Astrocyte of the spinal cord (primary cell): ENCODE results near the gene PRPH2.

ENCODE experiments used
- DNase-seq: peaks from one replicate; pipeline ENCODE4 v3.0.0; 2011; ENCODE audit warnings: low read depth, low spot score
- H3K4me3 ChIP-seq: 2 replicates; pipeline ENCODE4 v1.5.1; 2011; ENCODE audit warnings: low read depth, mild to moderate bottlenecking, low read length, moderate library complexity
- in situ Hi-C: cut with HindIII; loops from 2 replicates; pipeline ENCODE4 v1.10.0; 2017; ENCODE audit warnings: low sequenced_read_pairs
- TF ChIP-seq, protein P1 (sequence below): IDR thresholded peaks from 2 replicates; pipeline ENCODE4 v1.5.1; 2012; ENCODE audit warnings: low read depth, mild to moderate bottlenecking, low read length, inconsistent platforms

Gene PRPH2, protein sequence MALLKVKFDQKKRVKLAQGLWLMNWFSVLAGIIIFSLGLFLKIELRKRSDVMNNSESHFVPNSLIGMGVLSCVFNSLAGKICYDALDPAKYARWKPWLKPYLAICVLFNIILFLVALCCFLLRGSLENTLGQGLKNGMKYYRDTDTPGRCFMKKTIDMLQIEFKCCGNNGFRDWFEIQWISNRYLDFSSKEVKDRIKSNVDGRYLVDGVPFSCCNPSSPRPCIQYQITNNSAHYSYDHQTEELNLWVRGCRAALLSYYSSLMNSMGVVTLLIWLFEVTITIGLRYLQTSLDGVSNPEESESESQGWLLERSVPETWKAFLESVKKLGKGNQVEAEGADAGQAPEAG

DNA sequence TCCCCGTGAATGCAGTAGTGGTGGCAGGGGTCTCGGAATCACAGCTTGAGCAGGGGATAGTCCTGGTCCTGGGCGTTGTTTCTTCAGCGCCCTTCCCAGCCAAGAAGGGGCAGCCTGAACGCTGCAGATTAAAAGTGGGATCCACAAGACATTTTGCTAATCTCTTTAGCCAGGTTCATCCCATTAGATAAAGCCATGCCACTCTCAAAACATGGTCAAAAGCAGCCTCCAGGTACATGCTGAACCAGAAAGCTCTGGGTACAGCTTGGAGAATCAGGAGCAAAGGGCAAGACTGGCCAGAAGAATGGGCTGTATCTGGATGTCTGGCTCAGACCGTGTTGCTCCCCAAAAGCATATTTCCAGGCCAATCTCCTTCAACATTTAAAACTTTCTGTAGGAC lies at the start of gene PRPH2:
TSS of gene PRPH2 (minus strand) at position 101 of the 400 bp plus-strand sequence. CDS start 263 bp downstream, outside the sequence.
- no peak for DNase-seq
- TF ChIP-seq, protein P1, sequence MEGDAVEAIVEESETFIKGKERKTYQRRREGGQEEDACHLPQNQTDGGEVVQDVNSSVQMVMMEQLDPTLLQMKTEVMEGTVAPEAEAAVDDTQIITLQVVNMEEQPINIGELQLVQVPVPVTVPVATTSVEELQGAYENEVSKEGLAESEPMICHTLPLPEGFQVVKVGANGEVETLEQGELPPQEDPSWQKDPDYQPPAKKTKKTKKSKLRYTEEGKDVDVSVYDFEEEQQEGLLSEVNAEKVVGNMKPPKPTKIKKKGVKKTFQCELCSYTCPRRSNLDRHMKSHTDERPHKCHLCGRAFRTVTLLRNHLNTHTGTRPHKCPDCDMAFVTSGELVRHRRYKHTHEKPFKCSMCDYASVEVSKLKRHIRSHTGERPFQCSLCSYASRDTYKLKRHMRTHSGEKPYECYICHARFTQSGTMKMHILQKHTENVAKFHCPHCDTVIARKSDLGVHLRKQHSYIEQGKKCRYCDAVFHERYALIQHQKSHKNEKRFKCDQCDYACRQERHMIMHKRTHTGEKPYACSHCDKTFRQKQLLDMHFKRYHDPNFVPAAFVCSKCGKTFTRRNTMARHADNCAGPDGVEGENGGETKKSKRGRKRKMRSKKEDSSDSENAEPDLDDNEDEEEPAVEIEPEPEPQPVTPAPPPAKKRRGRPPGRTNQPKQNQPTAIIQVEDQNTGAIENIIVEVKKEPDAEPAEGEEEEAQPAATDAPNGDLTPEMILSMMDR = no peak
- no peak within 1 kb of the TSS for H3K4me3 ChIP-seq
- in situ Hi-C loops = no loop called here

DNA sequence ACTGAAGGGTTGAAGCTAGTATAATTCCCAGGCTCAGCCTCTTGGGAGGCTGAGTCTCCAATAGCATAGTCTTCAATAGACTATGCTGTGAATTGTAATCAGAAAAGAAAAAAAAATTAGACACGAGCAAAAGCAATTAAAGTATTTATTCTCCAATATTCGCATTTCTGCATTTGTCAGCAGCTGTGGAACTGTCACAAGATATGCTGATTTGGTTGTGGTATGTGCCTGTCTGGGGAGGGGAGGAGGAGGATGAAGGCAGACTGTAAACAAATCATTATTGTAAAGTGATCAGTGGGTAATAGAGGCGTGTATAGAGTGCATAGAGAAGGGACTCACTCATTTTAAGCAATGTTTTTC lies 49.3 kb upstream of the PRPH2 start:
- in situ Hi-C loops = no loop called here
- DNase-seq = no peak
- H3K4me3 ChIP-seq = no peak overlapping the region
- TF ChIP-seq, protein P1 = no peak

DNA sequence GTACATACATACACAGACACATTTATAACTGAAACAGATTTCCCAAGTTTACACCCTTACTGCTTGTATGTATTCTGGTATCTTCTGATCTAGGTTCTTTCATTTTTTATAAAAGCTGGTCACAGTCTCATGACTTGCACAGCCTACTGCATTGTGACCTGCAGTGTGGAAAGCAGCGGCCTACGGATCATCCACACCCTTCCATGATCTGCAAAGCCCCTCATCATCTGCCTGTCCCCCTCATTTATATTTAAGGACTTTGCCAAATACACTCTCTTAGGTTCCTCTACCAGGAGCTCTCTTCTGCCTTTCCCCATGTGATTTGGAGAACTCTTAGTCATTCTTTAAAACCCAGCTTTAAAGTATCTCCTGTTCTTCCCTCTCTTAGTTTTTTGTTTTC lies 47.4 kb upstream of the PRPH2 start:
- in situ Hi-C loops = no loop called here
- DNase-seq = no peak
- TF ChIP-seq, protein P1 = no peak
- no peak overlapping the region for H3K4me3 ChIP-seq

DNA sequence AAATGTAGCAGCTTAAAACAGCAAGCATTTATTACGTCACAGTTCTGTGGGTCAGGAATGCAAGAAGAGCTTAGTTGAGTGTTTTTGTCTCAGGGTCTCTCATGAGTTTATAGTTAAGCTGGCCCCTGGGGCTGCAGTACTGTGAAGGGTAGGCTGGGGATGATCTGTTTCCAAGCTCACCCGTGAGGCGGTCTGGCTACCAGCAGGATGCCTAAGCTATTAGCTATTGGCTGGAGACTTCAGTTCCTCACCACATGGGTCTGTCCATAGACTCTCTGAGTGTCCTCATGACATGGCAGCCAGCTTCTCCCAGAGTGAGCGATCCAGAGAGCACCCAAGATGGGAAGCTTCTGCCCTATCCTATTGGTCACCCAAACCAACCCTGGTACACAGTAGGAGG lies 46.7 kb upstream of the PRPH2 start:
- in situ Hi-C loops = no loop called here
- TF ChIP-seq, protein P1 = no peak
- DNase-seq = no peak

DNA sequence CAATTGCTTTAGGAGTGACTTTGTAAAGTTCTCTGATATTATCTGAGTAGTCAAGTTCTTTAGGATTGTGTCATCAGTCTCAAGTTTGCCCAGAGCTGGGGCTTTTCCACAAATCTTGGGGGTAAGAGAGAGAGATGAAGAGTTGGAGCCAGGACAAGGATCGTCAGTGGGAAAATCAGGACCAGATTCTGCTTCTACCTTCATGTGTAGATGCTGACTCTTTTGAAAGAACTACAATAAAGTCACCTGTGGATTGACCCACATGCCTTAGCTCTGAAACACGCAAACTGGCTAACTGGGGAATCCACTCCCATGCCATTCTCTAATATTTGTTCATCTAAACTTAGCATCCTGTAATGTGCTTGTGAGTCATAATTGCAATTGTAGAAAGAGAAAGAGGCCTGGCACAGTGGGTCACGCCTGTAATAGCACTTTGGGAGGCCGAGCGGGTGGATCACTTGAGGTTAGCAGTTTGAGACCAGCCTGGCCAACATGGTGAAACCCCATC lies 43.8 kb upstream of the PRPH2 start:
- in situ Hi-C loops = no loop called here
- peak; percentile 86 for DNase-seq
- no peak overlapping the region for H3K4me3 ChIP-seq
- TF ChIP-seq, protein P1 = no peak

More for the DNA sequence above, 46.7 kb upstream of the PRPH2 start:
- H3K4me3 ChIP-seq = no peak overlapping the region

DNA sequence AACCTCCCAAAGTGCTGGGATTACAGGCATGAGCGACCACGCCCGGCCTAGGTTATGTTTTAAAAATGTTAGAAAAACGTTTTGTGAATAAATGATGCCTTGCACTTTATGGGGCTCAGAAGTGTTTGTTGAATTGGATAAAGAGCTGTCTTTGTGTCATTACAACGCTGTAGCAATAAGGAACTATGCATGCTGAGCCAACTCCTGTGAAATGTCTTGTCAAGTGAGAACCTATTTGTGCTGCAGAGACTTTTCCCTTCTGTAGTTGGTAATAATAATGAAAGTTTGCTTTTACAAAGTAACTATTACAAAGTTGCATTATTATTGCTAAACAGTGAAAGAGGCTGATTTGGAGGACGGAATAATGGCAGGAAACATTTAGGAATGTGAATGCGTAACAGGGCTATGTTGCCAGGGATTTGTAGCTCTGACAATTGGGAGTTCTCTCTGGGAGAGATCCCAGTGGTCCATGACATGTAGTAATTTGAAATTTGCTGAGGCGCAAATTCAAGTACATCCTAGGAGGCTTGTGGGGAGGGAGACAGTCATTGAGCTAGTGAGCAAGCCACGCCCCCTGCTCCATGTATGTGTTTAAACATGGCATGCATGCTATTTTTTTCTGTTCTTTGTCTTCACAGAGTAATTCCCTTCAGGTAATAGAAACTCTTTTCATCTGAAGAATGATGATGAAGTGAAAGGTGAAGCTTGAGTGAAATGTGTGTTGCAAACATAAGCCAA lies 42.7 kb upstream of the PRPH2 start:
- in situ Hi-C loops = no loop called here
- no peak for DNase-seq
- TF ChIP-seq, protein P1 = no peak
- no peak overlapping the region for H3K4me3 ChIP-seq
